Brain pericyte (primary cell): ENCODE measurements around the gene EVC.

Experiments used
- DNase-seq: peaks from one replicate; pipeline ENCODE4 v3.0.0-alpha.2; 2012; ENCODE audit warnings: low read depth, low spot score

The EVC gene

DNA sequence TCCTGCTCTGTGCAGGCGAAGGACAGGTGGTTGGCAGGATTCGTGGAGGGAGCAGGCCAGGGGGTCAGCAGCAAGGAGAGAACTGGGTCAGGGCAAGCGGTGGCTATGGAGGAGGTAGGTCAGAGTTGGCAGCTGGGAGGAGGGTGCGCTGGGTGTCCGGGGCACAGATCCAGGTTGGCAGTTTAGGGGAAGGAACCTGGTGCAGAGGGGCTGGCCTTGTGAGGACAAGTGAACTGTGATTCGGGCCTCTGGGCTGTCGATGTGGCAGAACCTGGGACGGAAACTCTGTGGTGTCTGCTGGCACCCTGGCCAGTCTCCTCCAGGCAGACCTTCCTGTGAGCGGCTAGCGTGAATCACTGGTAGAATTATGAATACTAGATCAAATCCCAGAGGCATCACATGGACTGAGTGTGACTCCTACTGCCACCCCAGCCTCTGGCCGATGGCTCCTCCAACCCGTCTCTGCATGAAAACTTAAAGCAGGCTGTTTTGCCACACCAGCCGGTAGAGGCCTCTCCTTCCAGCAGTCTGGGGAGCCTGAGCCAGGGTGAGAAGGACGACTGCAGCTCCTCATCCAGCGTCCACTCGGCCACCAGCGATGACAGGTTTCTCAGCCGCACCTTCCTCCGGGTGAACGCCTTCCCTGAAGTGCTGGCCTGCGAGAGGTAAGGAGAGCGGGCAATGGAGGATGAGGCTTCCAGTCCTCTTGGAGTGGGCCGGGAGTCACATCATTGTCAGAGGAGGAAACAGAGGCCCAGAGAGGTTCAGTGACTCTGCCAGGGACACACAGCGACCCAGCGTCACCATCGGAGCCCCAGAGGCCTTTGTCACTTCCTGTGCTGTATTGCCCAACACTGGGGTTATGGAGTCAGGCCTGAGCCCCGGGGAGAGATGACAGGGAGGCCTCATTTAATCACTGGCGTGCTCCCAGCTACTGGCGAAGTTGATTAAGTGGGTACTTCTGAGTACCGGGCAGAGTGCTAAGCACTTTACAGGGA is 20.3 kb downstream of the EVC start:
- DNase-seq = no peak

DNA sequence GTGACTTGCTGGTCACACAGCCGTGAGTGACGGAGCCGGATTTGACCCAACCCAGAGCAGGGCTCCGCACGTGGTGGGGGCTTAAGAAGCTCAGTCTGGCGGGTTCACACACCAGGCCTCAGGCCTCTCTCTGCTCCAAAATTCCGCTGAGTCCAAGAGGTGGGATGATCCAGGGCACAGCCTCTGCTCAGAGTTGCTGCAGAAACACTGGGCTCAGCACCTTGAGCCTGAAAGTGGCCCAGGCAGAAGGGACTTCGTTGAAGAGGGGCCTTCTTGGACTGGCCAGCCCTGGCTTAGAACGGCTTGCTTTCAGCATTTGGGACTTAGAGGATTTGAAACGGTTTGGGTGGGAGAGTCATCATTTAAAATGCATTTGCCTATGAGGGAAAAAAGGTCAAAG is 21.2 kb downstream of the EVC start:
- no peak for DNase-seq

- DNase-seq = no peak
Measured at GRCh38 chr4:5734853-5735252, 23.9 kb downstream of the EVC start.

DNA sequence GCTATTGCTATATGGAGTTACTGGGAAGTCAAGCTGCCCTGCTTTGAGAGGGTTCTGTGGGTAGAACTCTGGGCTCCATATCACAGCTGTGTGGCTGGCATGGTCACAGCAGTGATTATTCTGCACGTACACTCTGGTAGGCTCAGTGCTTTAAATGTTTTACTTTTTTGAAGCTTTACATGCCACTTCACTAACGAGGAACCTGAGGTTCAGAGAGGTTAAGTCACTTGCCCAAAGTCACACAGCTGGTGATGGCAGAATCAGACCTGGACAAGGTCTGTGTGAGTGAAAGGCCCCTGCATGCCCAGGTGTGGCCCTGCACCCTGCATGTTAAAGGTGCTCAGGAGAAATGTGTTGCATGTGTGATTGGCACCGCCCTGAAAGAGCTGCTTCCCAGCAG is 24.5 kb downstream of the EVC start:
- DNase-seq = no peak

DNA sequence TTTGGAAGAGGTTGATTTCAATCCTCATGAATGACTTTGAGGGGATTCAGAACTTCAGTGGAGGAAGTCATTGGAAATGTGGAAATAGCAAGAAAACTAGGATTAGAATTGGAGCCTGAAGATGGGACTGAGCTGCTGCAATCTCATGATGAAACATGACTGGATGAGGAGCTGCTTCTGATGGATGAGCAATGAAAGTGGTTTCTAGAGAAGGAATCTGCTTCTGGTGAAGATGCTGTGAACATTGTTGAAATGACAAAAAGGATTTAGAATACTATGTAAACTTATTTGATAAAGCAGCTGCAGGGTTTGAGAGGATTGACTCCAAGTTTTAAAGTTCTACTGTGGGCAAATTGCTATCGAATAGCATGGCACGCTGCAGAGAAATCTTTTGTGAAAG is 27.1 kb downstream of the EVC start:
- DNase-seq = no peak

GRCh38 chr4:5742388-5742787 is 31.4 kb downstream of the EVC start:
- no peak for DNase-seq

DNA sequence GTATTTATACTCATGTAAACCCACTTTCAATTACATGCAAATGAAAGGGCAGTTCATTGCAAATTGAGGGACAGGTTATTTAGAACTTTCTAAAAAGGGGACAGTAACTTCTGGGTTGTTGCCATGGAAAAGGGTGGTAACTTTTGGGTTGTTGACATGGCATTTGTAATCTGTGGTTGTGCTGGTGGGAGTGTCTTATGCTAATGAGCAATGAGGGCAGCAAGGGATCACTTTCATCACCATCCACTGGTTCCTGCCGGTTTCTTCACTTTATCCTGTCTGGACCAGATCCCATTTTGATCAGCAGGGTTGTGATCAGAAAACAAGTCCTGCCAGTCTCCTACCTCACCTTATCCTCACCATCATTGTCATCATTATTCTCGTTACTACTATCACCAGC is 32.0 kb downstream of the EVC start:
- no peak for DNase-seq

- DNase-seq = no peak
Measured at GRCh38 chr4:5746250-5746649, 35.2 kb downstream of the EVC start.

GRCh38 chr4:5746829-5747737 is 36.1 kb downstream of the EVC start:
- DNase-seq = no peak

DNA sequence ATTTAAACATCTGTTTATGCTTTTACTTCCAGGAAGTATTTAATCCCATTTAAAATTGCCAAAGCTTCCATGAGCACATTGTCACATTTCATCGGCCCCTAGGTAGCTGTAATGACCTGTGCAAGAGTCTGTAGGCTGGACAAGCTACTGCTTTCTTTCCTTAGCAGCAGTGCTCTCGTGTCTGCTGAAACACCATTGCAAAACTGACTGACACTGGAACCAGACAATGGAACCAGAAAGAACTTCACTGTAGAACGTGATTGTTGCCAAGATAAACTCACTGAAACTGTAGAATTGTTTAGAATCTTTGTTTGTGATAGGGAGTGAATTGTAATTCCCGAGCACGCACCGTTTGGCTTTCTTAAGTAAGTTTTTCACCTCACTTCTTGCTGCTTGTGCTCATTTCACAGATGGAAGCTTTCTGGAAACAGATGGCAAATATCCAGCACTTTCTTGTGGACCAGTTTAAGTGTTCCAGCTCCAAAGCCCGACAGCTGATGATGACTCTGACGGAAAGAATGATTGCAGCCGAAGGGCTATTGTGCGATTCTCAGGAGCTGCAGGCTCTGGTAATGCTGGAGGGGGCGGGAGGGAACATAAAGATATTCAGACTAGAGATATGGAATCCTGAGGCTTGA is 36.9 kb downstream of the EVC start:
- DNase-seq = peak; percentile 73

- DNase-seq = no peak
Measured at GRCh38 chr4:5749568-5749967, 38.6 kb downstream of the EVC start.

DNA sequence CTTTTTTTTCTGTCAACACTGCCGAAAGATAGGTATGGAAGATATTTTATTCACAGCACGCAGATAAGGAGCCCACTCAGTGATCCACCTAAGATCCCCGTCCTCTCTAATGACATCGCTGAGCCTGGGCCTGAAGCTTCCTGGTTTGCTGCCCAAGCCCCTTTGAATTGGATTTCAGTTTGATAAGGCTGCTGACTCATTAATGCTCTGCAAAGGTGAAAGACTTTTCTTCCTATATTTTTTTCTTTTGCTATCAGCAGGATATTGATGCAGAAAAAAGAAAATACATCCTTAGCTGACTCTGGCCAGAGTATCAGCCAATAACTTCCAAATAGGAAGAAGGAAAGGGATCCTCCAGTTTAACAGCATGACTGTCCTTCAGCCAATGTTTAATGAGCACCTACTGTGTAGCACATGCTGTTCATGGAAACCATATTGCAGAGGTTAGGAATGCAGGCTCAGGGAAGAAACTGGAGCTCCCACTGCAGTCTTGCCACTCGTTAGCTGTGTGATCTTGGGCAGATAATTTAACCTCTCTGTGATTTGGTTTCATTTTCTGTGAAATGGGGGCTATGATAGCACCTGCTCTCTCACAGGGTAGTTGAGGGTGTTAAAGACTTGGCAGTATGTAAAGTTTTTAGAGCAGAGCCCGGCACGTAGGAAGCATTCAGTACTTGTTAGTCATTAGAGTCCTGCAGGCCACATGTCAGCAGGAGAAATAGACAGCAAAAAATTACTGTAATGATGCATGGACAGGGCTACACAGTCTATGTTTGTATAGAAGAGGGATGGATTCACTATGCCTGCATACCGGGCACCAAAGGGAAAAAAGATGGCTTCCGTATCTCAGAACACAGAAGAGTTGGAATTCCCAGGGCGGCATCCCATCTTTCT is 39.3 kb downstream of the EVC start:
- DNase-seq = no peak

- DNase-seq = peak; percentile 69
Measured at GRCh38 chr4:5750946-5751665, 40.1 kb downstream of the EVC start.

DNA sequence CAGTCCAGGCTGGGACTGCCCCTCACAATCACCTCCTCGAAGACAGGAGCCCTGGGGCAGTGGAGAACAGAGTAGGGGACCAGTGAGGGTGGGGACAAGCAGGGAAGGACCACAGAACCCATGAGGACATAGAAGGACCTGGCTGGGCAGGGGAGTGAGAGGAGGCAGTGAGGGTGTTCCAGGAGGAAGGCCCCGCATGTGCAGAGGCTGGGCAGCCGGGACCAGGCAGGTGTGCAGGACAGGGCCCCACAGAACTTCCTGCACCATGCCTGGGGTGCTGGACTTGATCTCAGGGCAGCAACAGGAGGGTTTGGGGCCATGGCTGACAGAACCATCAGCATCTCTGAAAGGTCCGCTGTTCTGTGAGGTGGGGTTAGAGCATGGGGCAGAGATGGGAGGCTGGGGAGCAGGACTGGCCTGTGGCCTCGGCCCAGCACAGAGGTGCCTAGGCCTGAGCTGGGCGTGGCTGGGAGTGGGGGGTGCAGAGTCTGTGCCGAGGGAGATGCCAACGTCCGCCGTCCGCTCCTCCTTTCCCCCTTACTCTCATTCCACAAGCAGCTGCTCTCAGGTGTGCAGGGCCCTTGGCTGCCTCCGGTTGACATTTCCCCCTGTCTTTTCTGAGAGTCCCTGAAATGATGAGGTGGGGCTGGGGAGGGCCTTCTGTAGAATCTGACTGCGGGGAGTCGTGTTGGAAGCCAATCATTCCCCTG is 40.8 kb downstream of the EVC start:
- no peak for DNase-seq

GRCh38 chr4:5752376-5753184 is 41.6 kb downstream of the EVC start:
- no peak for DNase-seq

DNA sequence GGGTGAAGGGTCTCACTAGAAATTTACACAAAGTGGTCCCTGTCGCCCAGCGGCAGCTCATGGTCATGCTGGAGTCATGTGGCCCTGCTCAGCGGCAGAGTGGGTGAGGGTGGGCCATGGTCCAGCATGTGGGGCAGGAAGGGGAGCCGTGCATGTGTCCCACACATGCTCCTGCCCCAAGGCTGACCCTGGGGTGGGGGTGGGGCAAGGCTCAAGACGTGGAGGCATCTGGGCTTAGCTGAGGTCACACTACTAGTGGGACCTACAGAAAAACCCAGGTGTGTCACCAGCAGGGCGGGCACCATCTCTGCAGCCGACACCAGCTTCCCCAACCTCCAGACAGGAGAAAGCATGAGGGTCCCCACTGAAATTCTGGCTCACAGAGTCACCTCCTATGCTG is 42.4 kb downstream of the EVC start:
- DNase-seq = no peak

GRCh38 chr4:5753766-5754528 is 42.9 kb downstream of the EVC start:
- no peak for DNase-seq

DNA sequence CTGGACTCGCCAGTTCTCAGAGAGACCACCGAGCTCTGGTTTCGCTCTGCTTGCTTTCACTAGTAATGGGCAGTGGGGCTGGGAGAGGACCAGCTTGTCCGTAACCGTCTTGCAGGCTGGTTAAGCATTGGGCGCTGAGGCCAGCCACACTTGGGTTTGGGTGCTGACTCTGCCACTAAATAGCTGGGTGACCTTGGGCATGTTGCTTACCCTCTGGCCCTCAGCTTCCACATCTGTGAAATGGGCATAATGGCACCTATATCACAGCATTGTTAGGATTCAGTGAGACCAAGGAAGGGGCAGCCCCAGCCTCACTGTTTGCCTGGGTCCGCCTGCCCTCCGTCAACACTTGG is 43.5 kb downstream of the EVC start:
- no peak for DNase-seq
